Small intestine (tissue), 7 donors: ENCODE results near the gene ZXDC. TPM values are rescaled to one million over a fixed set of nuclear protein-coding genes. Genes with fewer than 3 reads are reported as not detected.
A peak's percentile ranks its signal among the peaks of the same experiment; 100 is the strongest.

Source experiments
- DNase-seq, 2 donors: peaks; one replicate each; pipeline versions ENCODE4 v3.0.0 to v3.0.0-alpha.2; 2013
- FAIRE-seq: peaks from 2 replicates; lab custom pipeline; 2012; peaks lifted over from hg19 to GRCh38; lab: Jason Lieb, UNC
- H3K27ac ChIP-seq, 3 donors: one replicate each; pipeline ENCODE4 v1.5.1; 2013; ENCODE audit warnings: low read length in 2 of 3, mild to moderate bottlenecking in 2 of 3, control low read depth in 1 of 3, inconsistent platforms in 1 of 3, low read depth in 1 of 3, moderate library complexity in 1 of 3
- H3K27me3 ChIP-seq, 3 donors: one replicate each; pipeline ENCODE4 v1.6.1; 2013; ENCODE audit warnings: low read length in 3 of 3, inconsistent platforms in 1 of 3; ENCODE audit not compliant: control insufficient read depth in 3 of 3, insufficient read depth in 3 of 3
- H3K36me3 ChIP-seq, 3 donors: one replicate each; pipeline ENCODE4 v1.6.1; 2013; ENCODE audit warnings: low read length in 3 of 3, inconsistent platforms in 1 of 3, low read depth in 1 of 3, mild to moderate bottlenecking in 1 of 3, moderate library complexity in 1 of 3; ENCODE audit not compliant: control insufficient read depth in 3 of 3, insufficient read depth in 2 of 3
- H3K4me1 ChIP-seq, 3 donors: one replicate each; pipeline ENCODE4 v1.6.1; 2013; ENCODE audit warnings: low read length in 2 of 3, inconsistent platforms in 1 of 3, low read depth in 1 of 3, mild to moderate bottlenecking in 1 of 3, moderate library complexity in 1 of 3; ENCODE audit not compliant: control insufficient read depth in 3 of 3, insufficient read depth in 2 of 3
- H3K4me3 ChIP-seq, 3 donors: one replicate each; pipeline ENCODE4 v1.5.1; 2013; ENCODE audit warnings: low read length in 3 of 3, control low read depth in 1 of 3, inconsistent platforms in 1 of 3, low read depth in 1 of 3, mild to moderate bottlenecking in 1 of 3, moderate library complexity in 1 of 3
- H3K9me3 ChIP-seq, 2 donors: one replicate each; pipeline ENCODE4 v1.6.1; 2013; ENCODE audit warnings: low read depth in 1 of 2, low read length in 1 of 2; ENCODE audit not compliant: control insufficient read depth in 2 of 2, insufficient read depth in 1 of 2
- WGBS, 3 donors: extraction: QIAGEN DNeasy Blood & Tissue Kit; methylation state at CpG; one replicate each; pipeline ENCODE4 v1.1.7; 2013; 5-methylcytosine and 5-hydroxymethylcytosine counted together
- polyA plus RNA-seq, 4 donors: library from polyadenylated mRNA; stranded (reverse) in 3 of 4; unstranded in 1 of 4; fragments of 200-250 nt in 3 of 4; fragments of 120-200 nt in 1 of 4; gene quantifications; one replicate each; pipeline versions ENCODE4 v1.2.1 to v1.2.3, GENCODE V29; 2013
- donor health status: healthy with polysubstance abuse.
- donor health status: control.
- donor health status: control.
- donor health status: Bipolar disorder and iron deficiency.
- donor health status: healthy.

ZXDC gene
- polyA plus RNA-seq, 4 donors = 10.0 to 35.9 (median 13.3) TPM

DNA sequence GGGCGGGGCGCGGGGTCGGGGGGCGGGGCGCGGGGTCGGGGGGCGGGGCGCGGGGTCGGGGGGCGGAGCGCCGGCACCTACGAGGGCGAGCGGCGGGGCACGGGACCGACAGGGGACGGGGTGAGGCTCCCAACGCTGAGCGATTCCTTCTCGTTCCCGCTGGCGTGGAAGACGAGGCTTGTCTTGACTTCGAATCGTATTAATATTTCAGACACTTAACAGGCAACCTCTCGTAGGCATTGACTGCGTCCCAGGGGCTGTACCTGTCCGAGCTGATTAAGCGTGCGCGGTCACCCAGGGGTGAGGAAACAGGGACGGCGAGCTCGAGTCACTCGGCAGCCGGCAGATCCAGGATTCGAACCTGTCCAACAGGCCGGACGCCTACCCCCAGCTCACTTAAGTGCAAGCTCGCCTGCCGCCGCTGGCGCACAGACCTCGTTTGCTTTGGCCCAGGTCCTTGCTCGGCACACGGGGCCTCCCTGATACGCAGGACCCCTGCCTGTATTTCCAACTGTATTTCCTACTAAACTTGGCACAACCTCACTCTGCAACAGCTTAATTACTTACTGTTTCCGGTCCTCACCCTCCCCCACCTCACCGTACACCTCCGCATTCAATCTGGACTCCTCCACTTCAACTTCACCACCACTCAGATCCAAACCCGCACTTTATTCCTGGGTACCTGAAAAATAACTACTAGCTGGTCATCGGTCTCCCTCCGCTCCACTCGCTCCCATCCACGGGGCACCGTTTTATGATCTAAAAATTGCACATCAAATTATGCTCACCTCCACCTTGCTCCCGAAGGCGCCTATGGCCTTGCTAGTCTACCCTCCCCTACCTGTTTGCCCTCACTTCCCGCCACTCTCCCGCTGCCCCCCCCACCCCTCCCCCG, 722 bp upstream of the ZXDC start:
- Histone ChIP-seq H3K4me3 (peak overlapping the region; percentile 26 to 89 (median 63)), H3K27ac (peak overlapping the region; percentile 65 to 94 (median 83)), H3K27me3 (no peaks in the 10 kb centered on the region), H3K36me3 (peaks cover 0 to 12% (median under 1%) of the 10 kb centered on the region in 3 donors), H3K9me3 (no peaks in the 10 kb centered on the region), H3K4me1 (peaks cover 9 to 36% (median 18%) of the 10 kb centered on the region in 3 donors)
- DNase-seq = peak; percentile 63 to 77
- no peak for FAIRE-seq
- WGBS, 3 donors = 11 to 16% (median 14%) methylated on average over 52 to 59 of the region's 66 CpGs

DNA sequence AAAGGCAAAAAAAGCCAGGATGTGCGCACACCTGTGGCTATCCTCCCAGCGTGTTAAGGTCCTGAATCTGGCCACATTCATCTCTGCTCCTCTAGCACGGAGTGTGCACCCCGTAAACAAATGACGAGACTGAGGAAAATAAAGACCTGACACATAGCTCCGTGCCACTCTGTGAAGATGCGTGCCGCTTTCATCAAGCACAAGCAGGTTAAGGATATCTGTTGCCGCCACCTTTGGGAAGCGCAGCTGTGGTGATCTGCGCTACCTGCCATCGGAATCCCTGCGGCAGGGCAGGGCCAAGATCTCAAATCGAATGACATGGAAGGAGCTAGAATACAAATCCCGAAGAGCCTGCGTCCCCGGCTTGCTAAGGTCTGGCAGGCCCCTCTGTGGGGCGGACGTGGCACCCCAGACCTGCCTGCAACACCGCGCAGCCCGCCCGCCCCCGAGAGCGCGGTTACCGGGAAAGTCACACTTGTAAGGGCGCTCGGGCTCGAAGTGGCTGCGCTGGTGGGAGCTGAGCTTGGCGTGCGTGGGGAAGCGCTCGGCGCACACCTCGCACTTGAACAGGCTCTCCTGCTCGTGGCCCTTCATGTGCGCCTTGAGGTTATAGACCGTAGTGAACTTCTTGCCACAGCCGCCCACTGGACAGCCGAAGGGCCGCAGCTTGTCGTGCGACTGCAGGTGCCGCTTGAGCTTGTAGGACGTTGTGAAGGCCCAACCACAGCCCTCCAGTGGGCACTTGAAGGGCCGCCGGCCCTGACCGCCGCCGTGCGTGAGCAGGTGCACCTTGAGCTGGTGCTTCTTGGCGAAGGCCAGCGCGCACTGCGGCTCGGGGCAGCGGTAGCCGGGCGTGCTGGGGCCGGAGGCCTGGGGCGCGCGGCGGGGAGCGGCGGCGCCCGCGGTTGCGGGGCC, 936 bp downstream of the ZXDC start:
- 2 to 5% (median 4%) methylated on average over 59 to 72 of the region's 72 CpGs for WGBS, 3 donors
- FAIRE-seq = no peak

DNA sequence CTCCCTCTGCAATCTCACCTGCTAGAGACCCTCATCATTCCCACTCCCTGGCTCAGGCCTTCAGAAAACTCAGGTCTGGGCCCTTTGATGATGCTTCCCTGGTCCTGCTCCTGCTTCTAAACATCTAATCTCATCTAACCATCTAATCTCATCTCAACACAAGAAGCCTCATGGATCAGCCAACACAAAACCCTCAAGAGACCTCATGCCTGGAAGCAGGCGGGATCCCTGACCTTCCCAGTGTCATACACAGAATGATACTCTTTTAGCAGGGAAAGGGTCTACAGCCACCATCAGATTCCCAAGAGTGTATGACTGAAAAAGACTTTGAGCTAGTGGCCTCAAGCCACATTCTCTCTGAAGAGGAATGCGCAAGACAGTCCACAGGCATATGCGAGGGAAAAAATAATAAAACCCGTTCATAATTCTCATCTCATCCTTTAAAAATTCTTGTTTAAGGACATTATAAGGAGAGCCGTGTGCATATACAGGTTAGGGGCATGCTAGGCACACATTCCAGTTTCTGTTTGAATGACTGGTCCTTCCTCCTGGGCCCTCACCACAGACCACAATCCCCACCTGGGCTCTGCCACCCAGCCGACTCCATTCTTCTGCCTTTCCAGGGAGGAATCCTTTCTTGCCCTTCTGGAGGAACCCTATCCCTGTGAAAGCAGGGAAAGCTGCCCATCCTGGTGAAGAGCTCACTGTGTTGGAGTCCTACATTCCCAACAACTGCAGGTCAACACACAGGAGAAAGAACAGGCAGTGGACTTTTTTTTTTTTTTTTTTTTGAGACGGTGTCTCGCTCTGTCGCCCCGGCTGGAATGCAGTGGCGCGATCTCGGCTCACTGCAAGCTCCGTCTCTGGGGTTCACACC, 2.2 kb downstream of the ZXDC start:
- WGBS, 3 donors = 40 to 69% (median 59%) methylated on average over 10 to 14 of the region's 14 CpGs
- peak overlapping the region in 2 of 3 donors; percentile 77 to 88 for H3K4me3 ChIP-seq
- no peak for FAIRE-seq
- no peak for DNase-seq
- no peaks in the 10 kb centered on the region for H3K9me3 ChIP-seq
- peaks cover 0 to 38% (median 19%) of the 10 kb centered on the region in 3 donors for H3K36me3 ChIP-seq
- no peak overlapping the region for H3K27ac ChIP-seq
- peaks cover 9 to 31% (median 18%) of the 10 kb centered on the region in 3 donors for H3K4me1 ChIP-seq
- H3K27me3 ChIP-seq = no peaks in the 10 kb centered on the region

More for the DNA sequence above, 936 bp downstream of the ZXDC start:
- peaks cover 9 to 31% (median 18%) of the 10 kb centered on the region in 3 donors for H3K4me1 ChIP-seq
- H3K27ac ChIP-seq = peak overlapping the region; percentile 74 to 94 (median 93)
- peak; percentile 41 to 80 for DNase-seq
- peak overlapping the region; percentile 77 to 88 (median 86) for H3K4me3 ChIP-seq
- H3K36me3 ChIP-seq = peaks cover 0 to 26% (median 7%) of the 10 kb centered on the region in 3 donors
- no peaks in the 10 kb centered on the region for H3K9me3 ChIP-seq
- H3K27me3 ChIP-seq = no peaks in the 10 kb centered on the region

DNA sequence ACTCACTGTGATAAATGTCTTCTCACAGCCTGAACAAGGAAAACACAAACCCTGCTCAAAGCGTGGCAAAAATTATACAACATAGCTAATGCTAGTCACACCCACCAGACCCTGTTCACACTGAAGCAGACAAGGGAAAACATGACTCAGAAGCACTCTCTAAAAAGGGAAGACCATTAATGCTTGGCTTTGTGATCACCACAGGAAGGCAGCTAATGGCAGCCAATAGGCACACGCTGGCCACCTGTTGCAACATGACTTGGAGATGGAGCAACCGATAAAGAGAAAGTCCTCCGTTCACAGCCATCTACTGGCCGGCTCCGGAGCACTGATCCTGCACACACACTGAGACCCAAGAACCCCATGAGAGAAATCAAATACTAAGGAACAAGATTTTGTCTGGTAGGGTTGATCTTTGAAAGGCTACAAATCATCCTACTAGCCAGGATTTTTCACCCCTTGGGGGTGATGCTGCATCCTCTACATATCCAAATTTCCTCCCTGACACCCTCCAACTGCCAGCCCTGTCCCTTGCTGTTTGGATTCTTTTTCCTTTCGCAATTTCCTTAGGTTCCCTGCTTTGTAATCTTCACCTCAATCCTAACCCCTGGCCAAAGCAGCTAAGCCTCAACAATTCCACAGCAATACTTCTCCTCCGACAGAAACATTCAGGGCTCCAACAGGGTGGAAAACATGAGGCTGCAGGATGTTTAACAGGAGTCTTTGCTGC, 3.2 kb downstream of the ZXDC start:
- peak overlapping the region in 1 of 3 donors; percentile 77 for H3K4me3 ChIP-seq
- H3K36me3 ChIP-seq = peaks cover under 1 to 48% (median 21%) of the 10 kb centered on the region in 3 donors
- peak overlapping the region in 2 of 3 donors; percentile 21 to 61 for H3K27ac ChIP-seq
- H3K4me1 ChIP-seq = peaks cover 9 to 31% (median 18%) of the 10 kb centered on the region in 3 donors
- FAIRE-seq = no peak
- peak; percentile 75 to 78 for DNase-seq
- WGBS, 3 donors = 30 to 36% (median 31%) methylated on average over 8 of the region's 8 CpGs
- no peaks in the 10 kb centered on the region for H3K9me3 ChIP-seq
- H3K27me3 ChIP-seq = no peaks in the 10 kb centered on the region

DNA sequence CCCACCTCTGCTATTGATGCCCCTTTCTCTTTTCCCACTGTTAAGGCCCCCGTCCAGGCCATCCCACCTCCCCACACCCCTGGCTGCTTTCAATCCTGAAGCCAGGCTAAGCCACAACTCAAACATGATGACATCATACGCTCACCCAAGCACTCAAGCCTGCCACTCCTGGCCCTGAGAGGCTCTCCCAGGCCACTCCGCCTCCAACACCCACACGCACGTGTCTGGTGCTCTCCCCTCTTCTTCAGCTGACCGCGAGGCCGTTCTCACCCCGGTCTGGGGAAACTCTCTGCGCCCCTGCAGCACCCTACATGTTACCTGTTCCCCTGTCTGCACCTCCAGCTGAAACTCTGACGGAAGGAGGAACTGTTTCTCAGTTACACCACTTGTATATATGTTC, 6.2 kb downstream of the ZXDC start:
- FAIRE-seq (no peak), DNase-seq (no peak)
- WGBS, 3 donors = 94 to 98% (median 96%) methylated on average over 11 of the region's 11 CpGs
- Histone ChIP-seq H3K36me3 (peaks cover 20 to 74% (median 40%) of the 10 kb centered on the region in 3 donors), H3K4me1 (peaks cover 9 to 30% (median 18%) of the 10 kb centered on the region in 3 donors), H3K27ac (no peak overlapping the region), H3K27me3 (no peaks in the 10 kb centered on the region), H3K9me3 (no peaks in the 10 kb centered on the region), H3K4me3 (no peak overlapping the region)

DNA sequence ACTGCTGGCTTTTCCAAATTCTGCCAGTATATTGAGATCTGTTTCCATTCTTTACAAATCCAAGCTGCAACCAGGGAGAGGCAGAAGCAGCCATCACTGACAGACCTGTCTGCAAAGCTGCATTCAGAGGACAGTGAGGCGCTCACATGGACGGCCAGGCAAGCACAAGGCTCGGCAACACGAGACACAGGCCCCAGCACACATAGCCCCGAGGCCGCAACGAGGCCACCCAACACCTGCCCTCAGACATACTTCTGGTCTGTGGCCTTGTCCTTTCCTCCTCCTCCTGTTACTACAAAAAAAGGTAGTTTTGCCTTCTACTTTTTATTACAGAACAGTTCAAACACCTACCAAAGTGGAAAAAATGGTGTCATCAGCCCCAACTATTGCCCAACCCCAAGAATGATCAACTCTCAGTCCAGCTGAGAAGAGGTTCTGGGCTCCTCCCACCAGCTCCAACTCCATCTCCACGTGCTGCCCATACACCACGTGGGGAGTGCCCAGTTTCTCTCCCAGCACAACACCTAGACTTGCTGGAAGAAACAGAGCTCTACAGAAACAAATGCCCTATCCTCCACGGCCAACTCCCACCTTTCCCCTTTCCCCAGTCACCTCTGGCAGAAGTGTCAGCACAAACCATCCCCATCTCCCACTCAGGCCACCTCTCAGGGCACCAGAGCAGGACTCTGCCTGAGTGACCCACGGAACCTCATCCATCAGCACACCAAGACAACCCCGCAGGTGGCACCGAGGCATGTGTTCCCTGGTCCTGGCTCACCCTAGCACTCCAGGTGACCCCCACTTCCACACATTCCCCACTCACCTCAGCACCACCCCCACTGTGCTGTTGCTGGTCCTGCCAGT, 7.4 kb downstream of the ZXDC start:
- Histone ChIP-seq H3K4me1 (peaks cover 7 to 21% (median 12%) of the 10 kb centered on the region in 3 donors), H3K36me3 (peaks cover 21 to 73% (median 46%) of the 10 kb centered on the region in 3 donors), H3K4me3 (no peak overlapping the region), H3K9me3 (no peaks in the 10 kb centered on the region), H3K27me3 (no peaks in the 10 kb centered on the region), H3K27ac (no peak overlapping the region)
- DNase-seq (no peak), FAIRE-seq (no peak)
- WGBS, 3 donors = 84 to 91% (median 88%) methylated on average over 13 of the region's 13 CpGs
